ENCODE results near the gene C2orf49. TPM values are rescaled to one million over a fixed set of nuclear protein-coding genes. Genes with fewer than 3 reads are reported as not detected.

C2orf49 gene
- total and polyA plus RNA-seq, 10 of the 15 experiments (the other 5 are each of a cell fraction or from before 2014, with no cell fraction given), result 7.2 to 24.2 (median 15.5) TPM

DNA sequence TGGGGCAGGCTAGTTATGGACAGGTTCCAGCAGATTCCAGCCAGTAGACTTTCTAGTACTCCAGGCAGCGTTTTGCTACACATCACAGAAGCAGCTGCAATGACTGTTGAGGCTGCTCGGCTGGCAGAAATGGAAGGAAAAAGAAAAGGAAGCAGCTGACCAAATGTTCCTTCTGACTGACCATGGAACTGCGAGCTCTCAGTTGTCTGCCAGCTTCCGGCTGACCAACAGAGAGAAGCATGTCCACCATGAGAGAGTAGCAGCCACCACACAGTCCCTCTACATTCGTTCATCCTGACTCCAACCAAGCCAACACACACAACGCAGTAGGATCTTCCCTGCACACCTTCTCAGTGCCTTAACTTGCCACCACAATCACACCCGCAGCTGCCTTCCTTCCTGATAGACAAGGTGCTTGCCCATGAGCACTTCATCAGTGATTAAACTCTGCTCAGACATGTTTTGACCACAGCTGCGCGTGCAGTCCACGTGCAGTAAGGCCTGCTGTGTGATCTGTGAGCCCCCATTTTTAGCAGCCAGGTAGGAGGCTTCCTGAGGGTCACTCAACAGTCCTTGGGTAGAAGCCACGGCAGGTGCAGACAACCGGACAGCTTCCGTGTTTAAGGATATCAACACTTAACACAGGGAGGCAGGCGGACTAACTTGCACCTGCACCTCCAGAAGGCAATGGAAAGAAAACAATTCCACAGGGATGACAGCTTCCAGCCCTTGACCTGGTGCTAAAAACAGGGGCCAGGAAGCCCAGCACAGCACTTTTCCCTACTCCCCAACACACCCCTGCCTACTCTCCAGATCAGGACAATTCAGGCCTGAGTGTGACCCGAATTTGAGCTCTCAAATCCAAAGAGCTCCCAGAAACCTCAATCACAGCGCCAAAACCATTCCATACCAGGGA, 8.8 kb upstream of the C2orf49 start:
- in situ Hi-C loops (cut with MboI), result no loop called here
- TF ChIP-seq ATF7 (IDR thresholded peaks at IDR 0.05; ENCODE audit: low read depth) (no peak), CREM (IDR thresholded peaks at IDR 0.05; ENCODE audit: low read depth) (0 out of 2 replicates have a peak, but pooled peaks have one; percentile 22), EED (IDR thresholded peaks at IDR 0.05; ENCODE audit: low read depth) (peak; percentile 41; the same call in 1 of the 2 replicates), BCLAF1 (IDR thresholded peaks at IDR 0.05) (no peak), MYB (IDR thresholded peaks at IDR 0.05; ENCODE audit: borderline replicate concordance, low read depth, low read length) (no peak), LARP7 (IDR thresholded peaks at IDR 0.05) (no peak), SIX5 (IDR thresholded peaks at IDR 0.05; ENCODE audit: low read depth, low read length, severe bottlenecking) (no peak), IRF4 (IDR thresholded peaks at IDR 0.05; ENCODE audit: low read depth, low read length) (no peak), DPF2 (IDR thresholded peaks at IDR 0.05) (no peak), MXI1 (IDR thresholded peaks at IDR 0.05; ENCODE audit: low read depth, low read length) (peak; percentile 47; the same call in 1 of the 2 replicates), YBX1 (IDR thresholded peaks at IDR 0.05) (no peak), YY1 (IDR thresholded peaks at IDR 0.05; ENCODE audit: low read depth, low read length) (peak; percentile 75), MEF2B (IDR thresholded peaks at IDR 0.05; ENCODE audit: partially characterized antibody, poor library complexity, severe bottlenecking) (no peak), IKZF1 (conservative IDR thresholded peaks at IDR 0.05) (peak; percentile 49), FOXM1 (IDR thresholded peaks at IDR 0.05; ENCODE audit: low read depth, low read length) (no peak), IKZF2 (IDR thresholded peaks at IDR 0.05) (peak in 1 of 2 experiments; percentile 32; a peak in 2 of 4 replicates), RELB (IDR thresholded peaks at IDR 0.05; ENCODE audit: low read depth) (peak; percentile 47; the same call in 1 of the 2 replicates), HDGF (IDR thresholded peaks at IDR 0.05) (peak; percentile 60; the same call in 1 of the 2 replicates), MTA3 (IDR thresholded peaks at IDR 0.05; ENCODE audit: borderline replicate concordance, low read length) (peak; percentile 44; the same call in 1 of the 2 replicates), BHLHE40 (IDR thresholded peaks at IDR 0.05; ENCODE audit: borderline replicate concordance in 1 of 2, low read depth in 2 of 2, low read length in 1 of 2) (peak; percentile 97 to 98)

More for the DNA sequence above, 8.8 kb upstream of the C2orf49 start:
- H3K9me3 ChIP-seq (replicated peaks; ENCODE audit: control insufficient read depth, insufficient read depth, low read length), result no peaks in the 10 kb centered on the region
- DNase-seq (ENCODE audit: low read depth, low spot score), result no peak
- peak overlapping the region; percentile 92 for H3K9ac ChIP-seq (ENCODE audit: control insufficient read depth, insufficient read depth, low read length)
- peaks cover 0 to 8% of the 10 kb centered on the region in 2 experiments; a peak in 2 of 4 replicates for H3K36me3 ChIP-seq (ENCODE audit: control insufficient read depth in 2 of 2, insufficient read depth in 2 of 2, low read length in 1 of 2)
- intact Hi-C loops (cut with micrococcal nuclease; ENCODE audit: unreplicated experiment), result no loop called here
- no TSS peak for BruUV-seq (replicated peaks)
- H3K27me3 ChIP-seq (replicated peaks in 1 of 2; ENCODE audit: control insufficient read depth in 2 of 2, insufficient read depth in 2 of 2, low read length in 1 of 2), result no peaks in the 10 kb centered on the region
- peak overlapping the region; percentile 84 for H3K27ac ChIP-seq (ENCODE audit: control insufficient read depth, insufficient read depth)
- ATAC-seq, result peak; percentile 56
- SMC1A ChIA-PET (ENCODE audit: uncharacterized antibody, unreplicated experiment), result interaction anchor here (0.9 to 5.0 kb wide), 8 partner anchors 8 to 84 kb away, joined by 3 to 25 read pairs (median 4); partner anchors contain the start of gene C2orf49
- peak overlapping the region; percentile 88 for H3K4me3 ChIP-seq
- CTCF ChIA-PET, result interaction anchor here (0.7 to 1.5 kb wide), 7 partner anchors 10 to 476 kb away, joined by 3 to 4 read pairs (median 3); partner anchors contain the start of gene C2orf49
- 1% methylated on average over 16 of the region's 16 CpGs for WGBS (ENCODE audit: insufficient coverage, insufficient replicate concordance, low lambda C conversion rate, missing lambda C conversion rate)
- H3K4me1 ChIP-seq (ENCODE audit: control insufficient read depth, insufficient read depth, low read length), result peaks cover 15% of the 10 kb centered on the region
- peaks cover 67% of the 10 kb centered on the region for H3K79me2 ChIP-seq (ENCODE audit: control insufficient read depth, insufficient read depth, low read length)
- RAD21 ChIA-PET (ENCODE audit: unreplicated experiment), result interaction anchor here (1.1 to 2.2 kb wide), 3 partner anchors 9 to 41 kb away, joined by 4 to 9 read pairs (median 8); partner anchors contain the start of gene C2orf49
- H4K20me1 ChIP-seq (ENCODE audit: control insufficient read depth, insufficient read depth), result no peaks in the 10 kb centered on the region
- peak; percentile 61 for FAIRE-seq
- H2AFZ ChIP-seq (ENCODE audit: control insufficient read depth, low read depth, low read length), result peak overlapping the region; percentile 81
- POLR2A ChIA-PET, result interaction anchor here (0.9 to 2.0 kb wide), 7 partner anchors 9 to 41 kb away, joined by 3 to 12 read pairs (median 3); partner anchors contain the start of gene C2orf49
- H3K4me2 ChIP-seq (ENCODE audit: control insufficient read depth, insufficient read depth), result peak overlapping the region; percentile 99

All from GM12878 (cell line).